ENCODE measurements around the gene NMNAT2.

NMNAT2 gene

DNA sequence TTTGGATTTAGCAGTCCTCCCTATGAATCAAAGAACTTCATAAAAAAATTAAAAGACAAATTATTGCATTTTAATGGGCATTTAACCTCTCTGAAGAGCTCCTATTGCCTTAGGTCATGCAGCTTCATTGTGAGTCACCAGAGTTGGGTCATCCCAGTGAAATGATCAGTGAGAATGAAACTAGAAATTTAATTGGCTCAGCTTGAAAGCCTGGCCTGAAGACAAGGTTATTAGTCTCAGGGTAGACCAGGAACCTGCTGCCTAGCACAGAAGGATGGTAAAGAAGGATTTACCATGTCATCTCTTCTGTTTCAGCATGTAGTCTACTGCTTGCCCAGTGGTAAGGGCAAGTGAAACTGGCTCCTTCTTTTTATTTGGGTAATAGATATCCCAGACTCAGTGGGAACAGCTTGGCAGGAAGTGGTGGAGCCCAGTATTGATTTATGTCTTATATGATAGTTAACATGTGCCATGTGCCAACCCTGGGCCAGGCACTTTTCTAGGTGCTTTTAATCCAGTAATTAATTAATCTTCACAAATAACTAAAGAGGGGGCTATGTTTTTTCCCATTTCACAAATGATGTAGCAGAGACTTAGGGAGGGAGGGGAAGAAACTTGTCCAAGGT, 208.5 kb downstream of the NMNAT2 start:
- H3K4me1 Mint-ChIP-seq (ENCODE audit: low read depth): no peaks in the 10 kb centered on the region
- no peak overlapping the region for H3K4me3 Mint-ChIP-seq
- no peak for DNase-seq (ENCODE audit: low spot score)
- H3K27me3 Mint-ChIP-seq (ENCODE audit: low read depth): peaks cover 26% of the 10 kb centered on the region
- H3K9me3 Mint-ChIP-seq: no peaks in the 10 kb centered on the region
- no peaks in the 10 kb centered on the region for H3K36me3 Mint-ChIP-seq (ENCODE audit: low read depth)
- H3K27ac Mint-ChIP-seq: no peak overlapping the region

DNA sequence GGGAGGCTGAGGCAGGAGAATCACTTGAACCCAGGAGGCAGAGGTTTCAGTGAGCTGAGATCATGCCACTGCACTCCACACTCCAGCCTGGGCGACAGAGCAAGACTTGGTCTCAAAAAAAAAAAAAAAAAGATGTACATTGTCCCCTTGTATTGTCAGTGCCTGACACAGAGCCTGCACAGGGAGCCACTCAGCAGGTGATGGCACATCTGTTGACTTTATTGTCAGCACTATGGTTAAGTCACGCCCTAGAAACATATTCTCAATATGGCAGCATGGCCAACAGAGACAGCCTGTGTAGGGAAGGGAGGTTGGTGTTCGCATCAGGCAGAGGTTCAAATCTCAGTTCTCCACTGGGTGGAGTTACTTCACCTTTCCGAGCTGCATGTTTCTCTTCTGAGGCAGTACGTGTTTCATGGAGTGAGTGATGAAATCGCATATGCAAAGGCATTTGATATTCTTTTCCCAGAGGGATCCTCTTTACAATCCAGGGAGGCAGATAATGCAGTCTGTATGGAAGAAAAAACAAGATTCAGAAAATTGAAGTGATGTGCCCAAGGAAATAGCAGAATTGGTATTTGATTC, 211.6 kb downstream of the NMNAT2 start:
- H3K27me3 Mint-ChIP-seq (ENCODE audit: low read depth): peaks cover 12% of the 10 kb centered on the region
- no peak overlapping the region for H3K4me3 Mint-ChIP-seq
- no peaks in the 10 kb centered on the region for H3K36me3 Mint-ChIP-seq (ENCODE audit: low read depth)
- no peaks in the 10 kb centered on the region for H3K4me1 Mint-ChIP-seq (ENCODE audit: low read depth)
- H3K27ac Mint-ChIP-seq: no peak overlapping the region
- DNase-seq (ENCODE audit: low spot score): no peak
- H3K9me3 Mint-ChIP-seq: no peaks in the 10 kb centered on the region

DNA sequence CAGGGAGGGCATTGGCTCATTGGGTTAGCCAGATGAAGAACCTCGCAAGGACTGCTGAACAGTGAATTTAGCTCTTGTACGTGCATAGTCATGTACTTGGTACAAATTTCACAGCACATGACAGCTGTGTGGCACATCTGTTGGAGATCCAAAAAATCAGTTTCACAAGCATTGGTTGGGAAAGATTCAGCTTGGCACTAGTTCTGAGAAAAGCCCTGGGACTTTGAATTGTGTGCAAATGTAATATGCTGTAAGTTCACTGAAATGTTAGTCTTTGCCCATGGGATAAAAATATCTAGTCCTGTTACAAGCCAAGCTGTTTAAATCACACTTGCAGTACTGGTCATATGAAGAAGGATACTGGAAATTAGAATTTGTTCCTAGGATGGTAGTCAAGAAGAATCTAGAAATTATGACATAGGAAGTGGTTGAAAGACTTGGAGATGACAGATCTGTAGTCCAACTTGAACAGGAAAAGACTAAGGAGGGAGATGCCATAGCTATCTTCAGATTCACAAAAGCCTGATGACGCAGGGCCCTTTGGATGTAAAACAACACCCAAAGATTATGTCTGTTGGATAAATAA, 212.9 kb downstream of the NMNAT2 start:
- H3K4me3 Mint-ChIP-seq: no peak overlapping the region
- H3K4me1 Mint-ChIP-seq (ENCODE audit: low read depth): no peaks in the 10 kb centered on the region
- no peaks in the 10 kb centered on the region for H3K9me3 Mint-ChIP-seq
- no peaks in the 10 kb centered on the region for H3K36me3 Mint-ChIP-seq (ENCODE audit: low read depth)
- peaks cover 21% of the 10 kb centered on the region for H3K27me3 Mint-ChIP-seq (ENCODE audit: low read depth)
- DNase-seq (ENCODE audit: low spot score): no peak
- H3K27ac Mint-ChIP-seq: no peak overlapping the region

DNA sequence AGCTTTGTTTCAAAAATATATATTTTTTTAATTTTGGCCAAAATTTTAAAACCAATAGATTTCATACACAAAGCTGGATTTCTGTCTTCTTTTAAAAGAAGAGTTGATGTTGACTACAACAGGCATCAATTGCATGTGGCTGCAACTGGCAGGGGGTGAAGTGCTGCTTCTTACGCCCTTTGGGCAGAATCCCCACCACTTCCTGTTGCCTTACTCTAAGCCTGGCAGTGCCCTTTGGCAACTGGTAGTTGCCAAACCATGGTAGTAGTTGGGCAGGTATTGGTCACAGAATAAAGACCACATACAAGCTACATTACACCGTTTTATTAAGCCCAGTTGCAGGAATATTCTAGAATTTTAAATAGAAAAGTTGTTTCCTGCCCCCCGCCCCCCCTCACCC, 215.1 kb downstream of the NMNAT2 start:
- H3K27me3 Mint-ChIP-seq (ENCODE audit: low read depth): peaks cover 21% of the 10 kb centered on the region
- no peaks in the 10 kb centered on the region for H3K4me1 Mint-ChIP-seq (ENCODE audit: low read depth)
- H3K27ac Mint-ChIP-seq: no peak overlapping the region
- no peaks in the 10 kb centered on the region for H3K9me3 Mint-ChIP-seq
- H3K36me3 Mint-ChIP-seq (ENCODE audit: low read depth): no peaks in the 10 kb centered on the region
- H3K4me3 Mint-ChIP-seq: no peak overlapping the region
- DNase-seq (ENCODE audit: low spot score): no peak

DNA sequence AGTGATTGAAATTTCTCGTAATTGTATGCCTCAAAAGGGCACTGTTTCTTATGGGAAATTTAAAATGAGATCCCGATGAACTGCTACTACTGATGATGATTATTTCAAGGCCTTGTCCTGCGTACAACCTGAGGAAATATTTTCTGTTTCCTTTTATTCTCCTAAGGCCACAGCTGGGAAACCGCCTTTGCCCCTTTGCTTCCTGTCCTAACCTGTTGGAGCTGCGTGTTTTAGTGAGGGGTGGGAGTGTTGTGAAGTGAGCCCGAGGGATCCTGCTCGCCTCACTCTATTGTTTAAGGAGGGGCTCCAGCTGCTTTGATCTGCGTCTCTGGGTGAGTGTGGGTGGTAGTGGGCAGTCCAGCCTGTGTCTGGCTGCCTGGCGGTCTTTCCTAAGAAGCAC, 217.7 kb downstream of the NMNAT2 start:
- Mint-ChIP-seq H3K9me3 (no peaks in the 10 kb centered on the region), H3K36me3 (ENCODE audit: low read depth) (no peaks in the 10 kb centered on the region), H3K27me3 (ENCODE audit: low read depth) (peaks cover 29% of the 10 kb centered on the region), H3K27ac (no peak overlapping the region), H3K4me1 (ENCODE audit: low read depth) (peaks cover 2% of the 10 kb centered on the region), H3K4me3 (no peak overlapping the region)
- DNase-seq (ENCODE audit: low spot score): no peak

DNA sequence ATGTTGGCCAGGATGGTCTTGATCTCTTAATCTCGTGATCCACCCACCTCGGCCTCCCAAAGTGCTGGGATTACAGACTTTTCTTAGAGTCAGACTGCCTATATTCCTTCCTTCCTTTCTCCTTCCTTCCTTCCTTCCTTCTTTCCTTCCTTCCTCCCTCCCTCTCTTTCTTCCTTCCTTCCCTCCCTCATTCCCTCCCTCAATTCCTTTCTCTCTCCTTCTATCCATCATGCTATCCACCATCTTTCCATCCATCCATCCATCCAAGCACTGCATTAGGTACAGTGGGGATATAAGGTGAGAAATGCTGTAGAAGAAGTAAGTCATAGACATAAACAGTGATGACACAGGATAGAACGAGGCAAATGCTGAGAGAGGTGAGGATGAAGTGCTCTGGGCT, 218.9 kb downstream of the NMNAT2 start:
- no peak for DNase-seq (ENCODE audit: low spot score)
- Mint-ChIP-seq H3K4me3 (no peak overlapping the region), H3K4me1 (ENCODE audit: low read depth) (peaks cover 12% of the 10 kb centered on the region), H3K27ac (no peak overlapping the region), H3K9me3 (no peaks in the 10 kb centered on the region), H3K36me3 (ENCODE audit: low read depth) (no peaks in the 10 kb centered on the region), H3K27me3 (ENCODE audit: low read depth) (peaks cover 28% of the 10 kb centered on the region)

DNA sequence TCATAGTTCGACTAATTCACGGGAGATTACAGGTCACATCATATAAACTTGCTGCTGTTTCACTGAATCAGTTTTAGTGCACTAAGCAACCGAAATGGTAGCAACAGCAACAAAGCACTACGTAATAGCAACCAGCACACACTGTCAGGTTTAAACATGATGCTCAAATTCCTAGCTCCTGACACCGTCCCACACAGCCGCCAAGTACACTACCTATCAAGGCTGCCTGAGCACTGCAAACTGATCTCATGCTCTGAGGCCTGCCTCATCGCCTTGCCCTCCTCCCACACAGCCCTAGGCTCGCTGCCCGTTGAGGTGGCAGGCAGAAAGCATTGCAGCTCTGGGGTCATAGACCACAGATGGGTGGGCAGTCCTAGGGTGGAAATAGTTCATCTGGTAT, 219.7 kb downstream of the NMNAT2 start:
- Mint-ChIP-seq H3K27ac (no peak overlapping the region), H3K27me3 (ENCODE audit: low read depth) (peaks cover 28% of the 10 kb centered on the region), H3K4me3 (no peak overlapping the region), H3K9me3 (no peaks in the 10 kb centered on the region), H3K4me1 (ENCODE audit: low read depth) (peaks cover 14% of the 10 kb centered on the region), H3K36me3 (ENCODE audit: low read depth) (no peaks in the 10 kb centered on the region)
- no peak for DNase-seq (ENCODE audit: low spot score)
